ENCODE measurements around the gene AFF1.

- no peak for TF ChIP-seq CTCF (IDR thresholded peaks at IDR 0.05)
- no peak for TF ChIP-seq POLR2A (IDR thresholded peaks at IDR 0.05)
These were observed 198.4 kb downstream of the AFF1 start for GRCh38 chr4:87133183-87133582.

Measured in thyroid gland (tissue), 4 donors.